Neuronal stem cell (in vitro differentiated cells): Measurements from ENCODE around the gene ARAP1.
A peak's percentile ranks its signal among the peaks of the same experiment; 100 is the strongest.

Source experiments
- DNase-seq: peaks from one replicate; pipeline ENCODE4 v3.0.0-alpha.2; 2013; ENCODE audit warnings: low spot score
- H2AFZ ChIP-seq: one replicate; pipeline ENCODE4 v1.6.1; 2013; ENCODE audit warnings: mild to moderate bottlenecking, low read length, inconsistent platforms
- H2AK5ac ChIP-seq: 2 replicates; pipeline ENCODE4 v1.6.1; 2013; ENCODE audit warnings: low read depth, mild to moderate bottlenecking, inconsistent platforms, low read length, moderate library complexity, mixed read lengths
- H2BK120ac ChIP-seq: 2 replicates; pipeline ENCODE4 v1.6.1; 2013; ENCODE audit warnings: low read depth, mild to moderate bottlenecking, inconsistent platforms, low read length, moderate library complexity, mixed read lengths
- H2BK12ac ChIP-seq: one replicate; pipeline ENCODE4 v1.6.1; 2013; ENCODE audit warnings: low read length, inconsistent platforms
- H2BK15ac ChIP-seq: 2 replicates; pipeline ENCODE4 v1.6.1; 2013; ENCODE audit warnings: mild to moderate bottlenecking, low read length, inconsistent platforms, mixed read lengths
- H2BK5ac ChIP-seq: one replicate; pipeline ENCODE4 v1.6.1; 2013; ENCODE audit warnings: inconsistent platforms, mild to moderate bottlenecking, low read length, moderate library complexity
- H3K14ac ChIP-seq: one replicate; pipeline ENCODE4 v1.6.1; 2013; ENCODE audit warnings: low read length, inconsistent platforms
- H3K18ac ChIP-seq: 2 replicates; pipeline ENCODE4 v1.6.1; 2013; ENCODE audit warnings: low read length, inconsistent platforms
- H3K23ac ChIP-seq: 2 replicates; pipeline ENCODE4 v1.6.1; 2013; ENCODE audit warnings: low read depth, mild to moderate bottlenecking, mixed read lengths, low read length, inconsistent platforms; ENCODE audit not compliant: poor library complexity
- H3K27ac ChIP-seq: replicated peaks from 3 replicates; pipeline ENCODE4 v1.5.1; 2013; ENCODE audit warnings: low read length, inconsistent platforms
- H3K27me3 ChIP-seq, 3 experiments: 2 replicates each; pipeline ENCODE4 v1.6.1; 2013; ENCODE audit warnings: low read length in 3 of 3, mild to moderate bottlenecking in 2 of 3, inconsistent platforms in 1 of 3, low read depth in 1 of 3, mixed read lengths in 1 of 3, moderate library complexity in 1 of 3; ENCODE audit not compliant: control insufficient read depth in 3 of 3, insufficient read depth in 3 of 3
- H3K36me3 ChIP-seq, 2 donors: replicated peaks in 1 of 2; 2 replicates each; pipeline ENCODE4 v1.6.1; 2013; ENCODE audit warnings: low read length in 2 of 2; ENCODE audit not compliant: control insufficient read depth in 2 of 2, insufficient read depth in 2 of 2
- H3K4ac ChIP-seq: 2 replicates; pipeline ENCODE4 v1.6.1; 2013; ENCODE audit warnings: inconsistent platforms, mild to moderate bottlenecking, low read length, moderate library complexity
- H3K4me1 ChIP-seq, 2 donors: 1 replicate in 1 of 2; 2 replicates in 1 of 2; pipeline ENCODE4 v1.6.1; 2013; ENCODE audit warnings: low read length in 2 of 2, low read depth in 1 of 2; ENCODE audit not compliant: control insufficient read depth in 2 of 2, insufficient read depth in 1 of 2
- H3K4me2 ChIP-seq: one replicate; pipeline ENCODE4 v1.6.1; 2013; ENCODE audit warnings: mild to moderate bottlenecking, low read length, inconsistent platforms; ENCODE audit not compliant: insufficient read depth, poor library complexity, severe bottlenecking
- H3K4me3 ChIP-seq, 2 donors: 2 replicates each; pipeline ENCODE4 v1.5.1; 2013; ENCODE audit warnings: low read length in 2 of 2, mild to moderate bottlenecking in 2 of 2, inconsistent platforms in 1 of 2, moderate library complexity in 1 of 2
- H3K79me1 ChIP-seq: one replicate; pipeline ENCODE4 v1.6.1; 2013; ENCODE audit warnings: low read depth, mild to moderate bottlenecking, inconsistent platforms, low read length, moderate library complexity
- H3K9ac ChIP-seq: one replicate; pipeline ENCODE4 v1.6.1; 2013; ENCODE audit warnings: mild to moderate bottlenecking, low read depth, low read length, inconsistent platforms; ENCODE audit not compliant: poor library complexity
- H3K9me3 ChIP-seq, 2 donors: replicated peaks in 1 of 2; 2 replicates each; pipeline versions ENCODE3 to v1.6.1; 2013; ENCODE audit warnings: low read length in 2 of 2, mild to moderate bottlenecking in 2 of 2, inconsistent platforms in 1 of 2, low read depth in 1 of 2, mixed read lengths in 1 of 2, moderate library complexity in 1 of 2; ENCODE audit not compliant: control insufficient read depth in 2 of 2, insufficient read depth in 1 of 2
- H4K8ac ChIP-seq: one replicate; pipeline ENCODE4 v1.6.1; 2013; ENCODE audit warnings: low read depth, mild to moderate bottlenecking, inconsistent platforms, low read length, moderate library complexity
- H4K91ac ChIP-seq: one replicate; pipeline ENCODE4 v1.6.1; 2013; ENCODE audit warnings: low read length, low read depth, mild to moderate bottlenecking, inconsistent platforms; ENCODE audit not compliant: poor library complexity
- WGBS, 2 donors: extraction: QIAGEN DNeasy Blood & Tissue Kit; methylation state at CpG; one replicate each; pipeline ENCODE4 v1.1.7; 2013; ENCODE audit warnings: missing lambda C conversion rate in 2 of 2, mixed read lengths in 1 of 2; ENCODE audit not compliant: insufficient read length in 2 of 2, insufficient replicate concordance in 1 of 2; ENCODE audit errors: extremely low coverage in 2 of 2; 5-methylcytosine and 5-hydroxymethylcytosine counted together

ARAP1 gene

GRCh38 chr11:72718101-72718501 is 34.1 kb downstream of the ARAP1 start:
- no peak overlapping the region for H2BK15ac ChIP-seq
- H3K4me1 ChIP-seq, result peaks cover 13 to 33% of the 10 kb centered on the region in 2 donors
- H3K9me3 ChIP-seq, result no peaks in the 10 kb centered on the region
- no peaks in the 10 kb centered on the region for H3K27me3 ChIP-seq
- H2AK5ac ChIP-seq, result no peak overlapping the region
- no peak overlapping the region for H4K8ac ChIP-seq
- H2BK120ac ChIP-seq, result no peak overlapping the region
- no peaks in the 10 kb centered on the region for H3K36me3 ChIP-seq
- H3K18ac ChIP-seq, result no peak overlapping the region
- peak overlapping the region; percentile 10 for H3K9ac ChIP-seq
- H3K27ac ChIP-seq, result no peak overlapping the region
- H2AFZ ChIP-seq, result no peak overlapping the region
- no peak overlapping the region for H2BK12ac ChIP-seq
- no peak overlapping the region for H3K4me3 ChIP-seq
- no peak overlapping the region for H3K23ac ChIP-seq
- no peak overlapping the region for H3K4ac ChIP-seq
- no peak overlapping the region for H3K14ac ChIP-seq
- H3K79me1 ChIP-seq, result no peaks in the 10 kb centered on the region
- no peak overlapping the region for H2BK5ac ChIP-seq
- no peak overlapping the region for H3K4me2 ChIP-seq
- no peak overlapping the region for H4K91ac ChIP-seq
- no peak for DNase-seq
- WGBS, 2 donors, result no CpG with 5 or more reads among the region's 9 CpGs

GRCh38 chr11:72716788-72717435 is 35.3 kb downstream of the ARAP1 start:
- no peaks in the 10 kb centered on the region for H3K9me3 ChIP-seq
- no peak overlapping the region for H4K8ac ChIP-seq
- no peaks in the 10 kb centered on the region for H3K27me3 ChIP-seq
- no peak overlapping the region for H2BK12ac ChIP-seq
- no peak overlapping the region for H2BK5ac ChIP-seq
- H4K91ac ChIP-seq, result no peak overlapping the region
- no peak overlapping the region for H3K4me3 ChIP-seq
- peaks cover 1% of the 10 kb centered on the region for H3K79me1 ChIP-seq
- peaks cover 22 to 36% of the 10 kb centered on the region in 2 donors for H3K4me1 ChIP-seq
- no peak overlapping the region for H2BK120ac ChIP-seq
- no peak overlapping the region for H3K27ac ChIP-seq
- no peak overlapping the region for H2BK15ac ChIP-seq
- H3K36me3 ChIP-seq, result no peaks in the 10 kb centered on the region
- H3K18ac ChIP-seq, result peak overlapping the region; percentile 22
- no peak for DNase-seq
- no peak overlapping the region for H2AFZ ChIP-seq
- H3K23ac ChIP-seq, result no peak overlapping the region
- no peak overlapping the region for H3K4ac ChIP-seq
- no peak overlapping the region for H3K4me2 ChIP-seq
- no peak overlapping the region for H2AK5ac ChIP-seq
- whole genome bisulfite sequencing, 2 donors, result no CpG with 5 or more reads among the region's 14 CpGs
- no peak overlapping the region for H3K14ac ChIP-seq
- H3K9ac ChIP-seq, result peak overlapping the region; percentile 2

GRCh38 chr11:72716290-72716689 is 35.9 kb downstream of the ARAP1 start:
- Histone ChIP-seq H3K79me1 (peaks cover 1% of the 10 kb centered on the region), H2BK120ac (no peak overlapping the region), H3K4me2 (no peak overlapping the region), H2BK12ac (no peak overlapping the region), H3K36me3 (peaks cover 0 to 2% of the 10 kb centered on the region in 2 donors), H2AK5ac (no peak overlapping the region), H4K8ac (no peak overlapping the region), H4K91ac (no peak overlapping the region), H3K18ac (no peak overlapping the region), H3K27ac (no peak overlapping the region), H2BK5ac (no peak overlapping the region), H2BK15ac (no peak overlapping the region), H3K4me3 (no peak overlapping the region), H2AFZ (no peak overlapping the region), H3K14ac (no peak overlapping the region), H3K9me3 (no peaks in the 10 kb centered on the region), H3K4ac (no peak overlapping the region), H3K23ac (no peak overlapping the region), H3K27me3 (no peaks in the 10 kb centered on the region), H3K9ac (peak overlapping the region; percentile 2), H3K4me1 (peaks cover 22 to 31% of the 10 kb centered on the region in 2 donors)
- DNase-seq, result no peak
- no CpG with 5 or more reads among the region's 7 CpGs for WGBS, 2 donors

GRCh38 chr11:72712841-72713240 is 39.4 kb downstream of the ARAP1 start:
- Histone ChIP-seq H3K36me3 (peaks cover 2 to 11% of the 10 kb centered on the region in 2 donors), H2AFZ (peak overlapping the region; percentile 70), H2BK12ac (no peak overlapping the region), H2BK5ac (peak overlapping the region; percentile 68), H3K4me1 (peaks cover 23 to 26% of the 10 kb centered on the region in 2 donors), H4K8ac (no peak overlapping the region), H3K14ac (peak overlapping the region; percentile 12), H3K27me3 (no peaks in the 10 kb centered on the region), H2AK5ac (peak overlapping the region; percentile 20), H3K9me3 (no peaks in the 10 kb centered on the region), H3K4me3 (no peak overlapping the region), H2BK120ac (peak overlapping the region; percentile 76), H3K9ac (no peak overlapping the region), H3K23ac (no peak overlapping the region), H2BK15ac (peak overlapping the region; percentile 83), H3K79me1 (peaks cover 1% of the 10 kb centered on the region), H3K4ac (no peak overlapping the region), H3K4me2 (peak overlapping the region; percentile 26), H3K18ac (peak overlapping the region; percentile 96), H4K91ac (no peak overlapping the region), H3K27ac (no peak overlapping the region)
- WGBS, 2 donors, result no CpG with 5 or more reads among the region's 10 CpGs
- DNase-seq, result no peak
